ENCODE results near the gene TESK2.
"Not testable (repeated sequence)": the region's sequence is repeated elsewhere in the genome, so short reads cannot be mapped to it uniquely, and the experiment has no call there.

Gene TESK2

GRCh38 chr1:45490626-45491486, at the start of gene TESK2:
Gene TESK2, minus strand, starts transcription at chr1:45491163. Its CDS starts 33,378 bp downstream, at chr1:45457785.
- DNase-seq, result peak; percentile 98

GRCh38 chr1:45536886-45537285, 45.9 kb upstream of the TESK2 start:
- no peak for DNase-seq

- no peak for DNase-seq
These were observed 45.2 kb upstream of the TESK2 start for GRCh38 chr1:45535988-45536766.

GRCh38 chr1:45531873-45532272, 40.9 kb upstream of the TESK2 start:
- no peak for DNase-seq

GRCh38 chr1:45530632-45531135, 39.7 kb upstream of the TESK2 start:
- DNase-seq, result no peak

- DNase-seq, result no peak
These were observed 35.2 kb upstream of the TESK2 start for GRCh38 chr1:45526135-45526644.

- DNase-seq, result not testable (repeated sequence)
These were observed 33.0 kb upstream of the TESK2 start for GRCh38 chr1:45523975-45524374.

- DNase-seq, result not testable (repeated sequence)
These were observed 32.6 kb upstream of the TESK2 start for GRCh38 chr1:45523516-45523915.

GRCh38 chr1:45522324-45523104, 31.6 kb upstream of the TESK2 start:
- DNase-seq, result no peak

- DNase-seq, result peak; percentile 98
These were observed 30.7 kb upstream of the TESK2 start, which contains the start of gene PRDX1 for GRCh38 chr1:45521413-45522323. Gene PRDX1, minus strand, starts transcription at chr1:45521884. Its CDS starts 2,841 bp downstream, at chr1:45519043.

- not testable (repeated sequence) for DNase-seq
These were observed 28.8 kb upstream of the TESK2 start for GRCh38 chr1:45519774-45520173.

- DNase-seq, result no peak
These were observed 27.9 kb upstream of the TESK2 start for GRCh38 chr1:45518910-45519309.

GRCh38 chr1:45518366-45518765, 27.4 kb upstream of the TESK2 start:
- DNase-seq, result not testable (repeated sequence)

GRCh38 chr1:45516465-45516864, 25.5 kb upstream of the TESK2 start:
- DNase-seq, result no peak

GRCh38 chr1:45516036-45516435, 25.1 kb upstream of the TESK2 start:
- DNase-seq, result no peak

GRCh38 chr1:45513532-45514260, 22.7 kb upstream of the TESK2 start:
- DNase-seq, result not testable (repeated sequence)

- peak; percentile 82 for DNase-seq
These were observed 21.7 kb upstream of the TESK2 start for GRCh38 chr1:45512641-45513054.

- no peak for DNase-seq
These were observed 20.1 kb upstream of the TESK2 start for GRCh38 chr1:45510972-45511527.

- DNase-seq, result no peak
These were observed 19.3 kb upstream of the TESK2 start for GRCh38 chr1:45510036-45510971.

All from activated effector memory CD4-positive, alpha-beta T cell treated with anti-CD3 and anti-CD28 coated beads, Interleukin-2, amount 50 U/mL, for 16 hours (primary cell).